SK-N-SH (cell line): ENCODE measurements around the gene NUDCD3. TPM values are rescaled to one million over a fixed set of nuclear protein-coding genes. Genes with fewer than 3 reads are reported as not detected.

Experiments used
- CTCF ChIA-PET: fragments of 300-600, 350-600 bp; formaldehyde crosslinking; extraction: SDS; loops from one replicate; lab custom pipeline; 2021; lab: Yijun Ruan, JAX
- POLR2A ChIA-PET: fragments of 350-600 bp; sonication (Branson Sonifier 250); formaldehyde crosslinking; extraction: SDS; loops from one replicate; lab custom pipeline; 2020; ENCODE audit warnings: antibody characterized with exemption, inconsistent platforms; lab: Yijun Ruan, JAX
- DNase-seq: peaks from one replicate; pipeline ENCODE4 v3.0.0; 2012
- H2AFZ ChIP-seq: fragments of 200-600 bp; sonication (generic); 2 replicates; pipeline ENCODE4 v1.8.1; 2016; ENCODE audit warnings: antibody characterized with exemption, mild to moderate bottlenecking, low read depth
- H3F3A ChIP-seq: fragments of 200-600 bp; sonication (generic); replicated peaks from 2 replicates; pipeline ENCODE3; 2016; ENCODE audit warnings: antibody characterized with exemption, mild to moderate bottlenecking; ENCODE audit not compliant: insufficient read depth
- H3K27ac ChIP-seq, 2 experiments: fragments of 200-500 bp in 1 of 2; fragments of 200-600 bp in 1 of 2; sonication (Bioruptor generic) in 1 of 2; sonication (generic), shearing (Covaris generic) in 1 of 2; 2 replicates each; pipeline versions ENCODE4 v1.5.1 to v1.6.1; 2014 to 2016; ENCODE audit warnings: low read depth in 2 of 2, inconsistent platforms in 1 of 2, low read length in 1 of 2, mild to moderate bottlenecking in 1 of 2, mixed read lengths in 1 of 2
- H3K27me3 ChIP-seq: fragments of 200-600 bp; sonication (generic), shearing (Covaris generic); 2 replicates; pipeline ENCODE4 v1.6.1; 2016; ENCODE audit warnings: mixed run types; ENCODE audit not compliant: insufficient read depth
- H3K36me3 ChIP-seq, 2 experiments: fragments of 200-500 bp in 1 of 2; fragments of 200-600 bp in 1 of 2; sonication (Bioruptor generic) in 1 of 2; sonication (generic) in 1 of 2; replicated peaks in 1 of 2; 2 replicates each; pipeline versions ENCODE3 to v1.5.1; 2014 to 2016; ENCODE audit warnings: low read length in 1 of 2, mild to moderate bottlenecking in 1 of 2; ENCODE audit not compliant: insufficient read depth in 2 of 2, control insufficient read depth in 1 of 2
- H3K4me1 ChIP-seq, 2 experiments: fragments of 200-500 bp in 1 of 2; fragments of 200-600 bp in 1 of 2; sonication (Bioruptor generic) in 1 of 2; sonication (generic), shearing (Covaris generic) in 1 of 2; 2 replicates each; pipeline versions ENCODE4 v1.5.1 to v1.6.1; 2014 to 2016; ENCODE audit warnings: low read depth in 1 of 2, low read length in 1 of 2, mixed run types in 1 of 2; ENCODE audit not compliant: insufficient read depth in 2 of 2, control insufficient read depth in 1 of 2
- H3K4me2 ChIP-seq: fragments of 200-600 bp; sonication (generic), shearing (Covaris generic); 2 replicates; pipeline ENCODE4 v1.6.1; 2017; ENCODE audit warnings: mixed run types
- H3K4me3 ChIP-seq, 2 experiments: fragments of 200-500 bp in 1 of 2; fragments of 200-600 bp in 1 of 2; sonication (Bioruptor generic) in 1 of 2; sonication (generic), shearing (Covaris generic) in 1 of 2; 2 replicates each; pipeline versions ENCODE4 v1.5.1 to v1.8.1; 2014 to 2016; ENCODE audit warnings: low read depth in 2 of 2, inconsistent platforms in 1 of 2, low read length in 1 of 2, mild to moderate bottlenecking in 1 of 2, mixed read lengths in 1 of 2, moderate library complexity in 1 of 2
- H3K79me2 ChIP-seq: fragments of 200-600 bp; sonication (generic); 2 replicates; pipeline ENCODE4 v1.8.1; 2017; ENCODE audit warnings: mild to moderate bottlenecking; ENCODE audit not compliant: insufficient read depth
- H3K9ac ChIP-seq: fragments of 200-600 bp; sonication (generic); 2 replicates; pipeline ENCODE4 v1.6.1; 2017; ENCODE audit warnings: mixed run types
- H3K9me2 ChIP-seq: fragments of 200-600 bp; sonication (generic); 2 replicates; pipeline ENCODE4 v1.6.1; 2017; ENCODE audit warnings: mixed run types
- H3K9me3 ChIP-seq: fragments of 200-600 bp; sonication (generic); 2 replicates; pipeline ENCODE4 v1.6.1; 2017; ENCODE audit warnings: mixed run types, mild to moderate bottlenecking, moderate library complexity
- H4K20me1 ChIP-seq: fragments of 200-600 bp; sonication (generic); 2 replicates; pipeline ENCODE4 v1.6.1; 2017; ENCODE audit warnings: mild to moderate bottlenecking, mixed run types; ENCODE audit not compliant: insufficient read depth
- ELF1 ChIP-seq: IDR thresholded peaks from 2 replicates; pipeline ENCODE4 v1.4.0; 2012
- EP300 ChIP-seq, 2 experiments: IDR thresholded peaks; 2 replicates each; pipeline versions ENCODE4 v1.4.0 to v1.6.1; 2012; ENCODE audit warnings: borderline replicate concordance in 1 of 2, low read depth in 1 of 2, low read length in 1 of 2
- EZH2phosphoT487 ChIP-seq: fragments of 200-600 bp; sonication (generic); IDR thresholded peaks from 2 replicates; pipeline ENCODE4 v1.6.1; 2017; ENCODE audit warnings: low read depth, mixed run types, mild to moderate bottlenecking, antibody characterized with exemption, moderate library complexity, borderline replicate concordance
- GABPA ChIP-seq: IDR thresholded peaks from 2 replicates; pipeline ENCODE4 v1.4.0; 2012; ENCODE audit warnings: low read depth, mild to moderate bottlenecking
- JUND ChIP-seq: IDR thresholded peaks from 2 replicates; pipeline ENCODE4 v1.4.0; 2012
- MAX ChIP-seq: IDR thresholded peaks from 2 replicates; pipeline ENCODE4 v1.4.0; 2012; ENCODE audit warnings: low read depth
- NFIC ChIP-seq: IDR thresholded peaks from 2 replicates; pipeline ENCODE4 v1.4.0; 2012; ENCODE audit warnings: borderline replicate concordance
- NRF1 ChIP-seq: IDR thresholded peaks from 2 replicates; pipeline ENCODE4 v1.6.1; 2012; ENCODE audit warnings: low read depth, mild to moderate bottlenecking, low read length
- PBX3 ChIP-seq: IDR thresholded peaks from 2 replicates; pipeline ENCODE4; 2012
- POLR2AphosphoS5 ChIP-seq: IDR thresholded peaks from 2 replicates; pipeline ENCODE4 v1.6.1; 2012; ENCODE audit warnings: low read depth, low read length
- RCOR1 ChIP-seq: fragments of 150-350 bp; IDR thresholded peaks from 2 replicates; pipeline ENCODE4 v1.6.1; 2017; ENCODE audit warnings: antibody characterized with exemption, low read length
- REST ChIP-seq: IDR thresholded peaks from 2 replicates; pipeline ENCODE4 v1.6.1; 2012; ENCODE audit warnings: mild to moderate bottlenecking, low read depth, low read length, moderate library complexity
- RFX5 ChIP-seq: IDR thresholded peaks from 2 replicates; pipeline ENCODE4 v1.6.1; 2012; ENCODE audit warnings: mild to moderate bottlenecking, improper control_type of control experiment, low read length
- TAF1 ChIP-seq: IDR thresholded peaks from 2 replicates; pipeline ENCODE4 v1.6.1; 2012; ENCODE audit warnings: low read depth, mild to moderate bottlenecking, low read length, moderate library complexity, borderline replicate concordance
- USF2 ChIP-seq: fragments of 150-350 bp; IDR thresholded peaks from 2 replicates; pipeline ENCODE4 v1.6.1; 2017; ENCODE audit warnings: antibody characterized with exemption, low read length, low read depth, borderline replicate concordance
- ZBTB33 ChIP-seq: IDR thresholded peaks from 2 replicates; pipeline ENCODE4 v1.4.0; 2012; ENCODE audit warnings: low read depth, borderline replicate concordance
- WGBS: methylation state at CpG from one replicate; pipeline ENCODE4 v1.1.6; 2017; ENCODE audit warnings: low lambda C conversion rate; 5-methylcytosine and 5-hydroxymethylcytosine counted together
- polyA plus RNA-seq, 3 experiments: library from polyadenylated mRNA; depleted of rRNA; stranded (reverse); fragments of >200 nt; gene quantifications; 2 replicates each; pipeline ENCODE4 v1.2.3, GENCODE V29; 2012

Gene NUDCD3
- polyA plus RNA-seq, 1 of the 3 experiments (the other 2 are of a cell fraction), result 66.0 TPM

- no peaks in the 10 kb centered on the region for H3K9me3 ChIP-seq
- H3K9ac ChIP-seq, result no peak overlapping the region
- peaks cover under 1% of the 10 kb centered on the region; the same call in 1 of the 2 replicates for H3K27me3 ChIP-seq
- no peaks in the 10 kb centered on the region for H3K4me1 ChIP-seq
- H3F3A ChIP-seq, result no peaks in the 10 kb centered on the region
- no peak overlapping the region for H3K27ac ChIP-seq
- no peak overlapping the region for H2AFZ ChIP-seq
- H3K4me3 ChIP-seq, result no peak overlapping the region
- H3K79me2 ChIP-seq, result no peaks in the 10 kb centered on the region
- ChIA-PET POLR2A (no interaction called here), CTCF (interaction anchor here (1.3 kb wide), 1 partner anchor 19 kb away, joined by 5 read pairs; no protein-coding TSS in a partner anchor)
- no peak overlapping the region for H3K4me2 ChIP-seq
- H3K9me2 ChIP-seq, result no peaks in the 10 kb centered on the region
- 60% methylated on average over 10 of the region's 10 CpGs for WGBS
- DNase-seq, result no peak
- H4K20me1 ChIP-seq, result no peaks in the 10 kb centered on the region
- no peaks in the 10 kb centered on the region for H3K36me3 ChIP-seq
- TF ChIP-seq POLR2AphosphoS5, result no peak
- no peak for TF ChIP-seq RFX5
- no peak for TF ChIP-seq USF2
- TF ChIP-seq ELF1, result no peak
- no peak for TF ChIP-seq EP300 (IDR thresholded peaks at IDR 0.05; ENCODE audit: borderline replicate concordance in 1 of 2, low read depth in 1 of 2, low read length in 1 of 2)
- TF ChIP-seq REST, result no peak
- TF ChIP-seq EZH2phosphoT487, result no peak
- no peak for TF ChIP-seq NRF1
- no peak for TF ChIP-seq MAX
- no peak for TF ChIP-seq JUND
- TF ChIP-seq ZBTB33, result no peak
- no peak for TF ChIP-seq TAF1
- no peak for TF ChIP-seq GABPA
- no peak for TF ChIP-seq RCOR1
- no peak for TF ChIP-seq PBX3
- TF ChIP-seq NFIC, result no peak
Observed at GRCh38 chr7:44515590-44516268, 25.3 kb upstream of the NUDCD3 start.
